Endothelial cell of umbilical vein (primary cell): Measurements from ENCODE around the gene CHMP1B. TPM values are rescaled to one million over a fixed set of nuclear protein-coding genes. Genes with fewer than 3 reads are reported as not detected.

ENCODE experiments used
- BruUV-seq: library from RNA; stranded (reverse); fragments of 400-500 nt; replicated peaks from 2 replicates; lab custom pipeline; 2021; lab: Mats Ljungman, UMichigan
- CTCF ChIA-PET: fragments of 300-600, 350-600 bp; sonication (Branson Sonifier 250); formaldehyde crosslinking; loops from one replicate; lab custom pipeline; 2021; ENCODE audit warnings: antibody characterized with exemption, inconsistent platforms; lab: Charles Lee
- POLR2A ChIA-PET: fragments of 300-600, 350-600 bp; sonication (Branson Sonifier 250); formaldehyde crosslinking; loops from one replicate; lab custom pipeline; 2021; ENCODE audit warnings: antibody characterized with exemption, inconsistent platforms; lab: Charles Lee
- DNase-seq: peaks from one replicate; pipeline ENCODE4 v3.0.0-alpha.2; 2011; ENCODE audit warnings: low read depth, low spot score
- FAIRE-seq: peaks from 2 replicates; lab custom pipeline; 2011; peaks lifted over from hg19 to GRCh38; lab: Jason Lieb, UNC
- H2AFZ ChIP-seq: 2 replicates; pipeline ENCODE4 v1.6.0; 2012; ENCODE audit warnings: low read depth, low read length, control low read depth, inconsistent platforms
- H3K27ac ChIP-seq: 2 replicates; pipeline ENCODE4 v1.5.1; 2011; ENCODE audit warnings: low read depth, mild to moderate bottlenecking, control low read depth, low read length, moderate library complexity; ENCODE audit not compliant: insufficient read depth
- H3K27me3 ChIP-seq, 2 experiments: 2 replicates each; pipeline versions ENCODE4 v1.6.0 to v1.6.1; 2011; ENCODE audit warnings: low read length in 2 of 2, mixed read lengths in 1 of 2; ENCODE audit not compliant: control insufficient read depth in 2 of 2, insufficient read depth in 2 of 2
- H3K36me3 ChIP-seq, 2 experiments: 2 replicates in 1 of 2; 3 replicates in 1 of 2; pipeline ENCODE4 v1.5.1; 2011; ENCODE audit warnings: low read length in 2 of 2, mild to moderate bottlenecking in 1 of 2, moderate library complexity in 1 of 2; ENCODE audit not compliant: control insufficient read depth in 2 of 2, insufficient read depth in 2 of 2; ENCODE audit errors: extremely low read depth in 1 of 2
- H3K4me1 ChIP-seq: 3 replicates; pipeline ENCODE4 v1.5.1; 2011; ENCODE audit warnings: mild to moderate bottlenecking, low read length; ENCODE audit not compliant: control insufficient read depth, insufficient read depth; ENCODE audit errors: extremely low read depth
- H3K4me2 ChIP-seq: 2 replicates; pipeline ENCODE4 v1.6.1; 2011; ENCODE audit warnings: low read length, control low read depth, mixed read lengths; ENCODE audit not compliant: insufficient read depth
- H3K4me3 ChIP-seq, 3 experiments: fragments of 200-600 bp in 1 of 3; sonication (generic), shearing (Covaris generic) in 1 of 3; replicated peaks in 1 of 3; 2 replicates each; pipeline ENCODE4 v1.5.1; 2011 to 2016; ENCODE audit warnings: control low read depth in 3 of 3, low read length in 3 of 3, mild to moderate bottlenecking in 2 of 3, inconsistent platforms in 1 of 3, low read depth in 1 of 3, moderate library complexity in 1 of 3; ENCODE audit not compliant: insufficient read depth in 1 of 3
- H3K79me2 ChIP-seq: 2 replicates; pipeline ENCODE4 v1.6.0; 2012; ENCODE audit warnings: low read length, inconsistent platforms; ENCODE audit not compliant: control insufficient read depth, insufficient read depth
- H3K9ac ChIP-seq: replicated peaks from 2 replicates; pipeline ENCODE3; 2011; ENCODE audit warnings: low read length, control low read depth; ENCODE audit not compliant: insufficient read depth; ENCODE audit errors: extremely low read depth
- H3K9me1 ChIP-seq: replicated peaks from 3 replicates; pipeline ENCODE4 v1.6.0; 2011; ENCODE audit warnings: mild to moderate bottlenecking, low read length; ENCODE audit not compliant: control insufficient read depth, insufficient read depth; ENCODE audit errors: extremely low read depth
- H3K9me3 ChIP-seq: replicated peaks from 2 replicates; pipeline ENCODE4 v1.5.1; 2012; ENCODE audit warnings: low read length, inconsistent platforms; ENCODE audit not compliant: control insufficient read depth, insufficient read depth
- H4K20me1 ChIP-seq: replicated peaks from 2 replicates; pipeline ENCODE3; 2011; ENCODE audit warnings: mild to moderate bottlenecking, low read length; ENCODE audit not compliant: control insufficient read depth, insufficient read depth; ENCODE audit errors: extremely low read depth
- CTCF ChIP-seq, 2 donors: IDR thresholded peaks; 1 replicate in 1 of 2; 2 replicates in 1 of 2; pipeline ENCODE4 v1.5.1; 2011; ENCODE audit warnings: low read length in 2 of 2, mild to moderate bottlenecking in 2 of 2, moderate library complexity in 2 of 2, control low read depth in 1 of 2, inconsistent platforms in 1 of 2, low read depth in 1 of 2; ENCODE audit not compliant: insufficient read depth in 1 of 2; ENCODE audit errors: extremely low read depth in 1 of 2
- EZH2 ChIP-seq: IDR thresholded peaks from 2 replicates; pipeline ENCODE4 v1.6.1; 2012; ENCODE audit warnings: borderline replicate concordance, low read depth, mild to moderate bottlenecking, moderate library complexity, low read length, inconsistent platforms; ENCODE audit not compliant: severe bottlenecking
- FOS ChIP-seq: IDR thresholded peaks from 2 replicates; pipeline ENCODE4 v1.6.1; 2011; ENCODE audit warnings: mild to moderate bottlenecking, low read length, moderate library complexity, borderline replicate concordance; ENCODE audit not compliant: insufficient read depth
- GATA2 ChIP-seq: IDR thresholded peaks from 2 replicates; pipeline ENCODE4 v1.7.0; 2011; ENCODE audit warnings: low read depth, mild to moderate bottlenecking, moderate library complexity, mixed read lengths, low read length; ENCODE audit not compliant: insufficient read length, insufficient read depth
- JUN ChIP-seq: IDR thresholded peaks from 2 replicates; pipeline ENCODE4 v1.6.1; 2011; ENCODE audit warnings: borderline replicate concordance, low read depth; ENCODE audit not compliant: insufficient read length, insufficient read depth
- MAX ChIP-seq: IDR thresholded peaks from 2 replicates; pipeline ENCODE4 v1.6.1; 2011; ENCODE audit not compliant: insufficient read depth, insufficient read length
- MYC ChIP-seq: IDR thresholded peaks from one replicate; pipeline ENCODE4 v1.6.1; 2011; ENCODE audit warnings: mild to moderate bottlenecking, low read depth, low read length
- POLR2A ChIP-seq: IDR thresholded peaks from 2 replicates; pipeline ENCODE4 v1.6.1; 2012; ENCODE audit warnings: low read depth, mild to moderate bottlenecking, control low read depth, low read length
- POLR2AphosphoS5 ChIP-seq: IDR thresholded peaks from 2 replicates; pipeline ENCODE4 v1.6.1; 2012; ENCODE audit warnings: low read depth, mild to moderate bottlenecking, control low read depth, low read length, moderate library complexity; ENCODE audit not compliant: insufficient read depth
- dilution Hi-C: fragments of 300-500 bp; cut with MboI; formaldehyde crosslinking; loops from one replicate; pipeline ENCODE4 v1.15.0; 2019; ENCODE audit warnings: low sequenced_read_pairs; ENCODE audit not compliant: extremely low pct_ligation_motif_present
- intact Hi-C: fragments of 100-400 bp; cut with micrococcal nuclease; formaldehyde crosslinking; loops from one replicate; pipeline ENCODE4 v1.10.0; 2022
- polyA plus RNA-seq, 4 experiments: library from polyadenylated mRNA; depleted of rRNA in 3 of 4; stranded (reverse) in 3 of 4; unstranded in 1 of 4; fragments of >200 nt; gene quantifications; 2 replicates each; pipeline versions ENCODE4 v1.2.1 to v1.2.3, GENCODE V29; 2011 to 2012; ENCODE audit warnings: missing spikeins in 1 of 4
- total RNA-seq: library from RNA; stranded (reverse); gene quantifications from 2 replicates; pipeline ENCODE4 v1.2.3, GENCODE V29; 2021

The CHMP1B gene
- total and polyA plus RNA-seq, 2 donors (not counting 3 experiments of a cell fraction or from before 2014, with no cell fraction given): 24.0 to 27.0 TPM

GRCh38 chr18:11887328-11888128 is 36.3 kb downstream of the CHMP1B start:
- DNase-seq (no peak), FAIRE-seq (no peak)
- Histone ChIP-seq H3K27me3 (no peaks in the 10 kb centered on the region), H3K4me1 (no peaks in the 10 kb centered on the region), H3K27ac (no peak overlapping the region), H3K4me2 (no peak overlapping the region), H3K36me3 (no peaks in the 10 kb centered on the region), H3K4me3 (no peak overlapping the region), H3K79me2 (no peaks in the 10 kb centered on the region), H2AFZ (no peak overlapping the region), H3K9me1 (no peaks in the 10 kb centered on the region), H3K9ac (no peak overlapping the region), H3K9me3 (no peaks in the 10 kb centered on the region), H4K20me1 (no peaks in the 10 kb centered on the region)
- TF ChIP-seq FOS (no peak), POLR2A (no peak), MYC (no peak), POLR2AphosphoS5 (no peak), MAX (no peak), GATA2 (no peak), CTCF (IDR thresholded peaks at IDR 0.05; ENCODE audit: extremely low read depth in 1 of 2, insufficient read depth in 1 of 2, low read depth in 1 of 2, low read length in 2 of 2) (no peak), JUN (no peak), EZH2 (no peak)
- intact Hi-C loops: no loop called here
- BruUV-seq: no TSS peak
- dilution Hi-C loops: no loop called here
- POLR2A ChIA-PET: no interaction called here
- CTCF ChIA-PET: interaction anchor here (0.9 kb wide), 1 partner anchor 108 kb away, joined by 4 read pairs; no protein-coding TSS in a partner anchor
